Esophagus squamous epithelium (tissue), 4 donors: ENCODE results near the gene FBXW4.

ENCODE experiments used
- CTCF ChIP-seq, 6 experiments: fragments of 450-650 bp in 4 of 6; fragments of 200-600 bp in 2 of 6; sonication (generic) in 2 of 6; IDR thresholded peaks; one replicate each; pipeline ENCODE4 v1.5.1; 2016 to 2019; ENCODE audit warnings: antibody characterized with exemption in 6 of 6, mild to moderate bottlenecking in 4 of 6, moderate library complexity in 4 of 6
- POLR2A ChIP-seq, 4 donors: fragments of 450-650 bp; IDR thresholded peaks; one replicate each; pipeline ENCODE4 v1.6.1; 2017; ENCODE audit warnings: antibody characterized with exemption in 4 of 4, mild to moderate bottlenecking in 4 of 4, moderate library complexity in 3 of 4

- TF ChIP-seq CTCF (IDR thresholded peaks at IDR 0.05) (peak; percentile 79 to 96 (median 85)), POLR2A (IDR thresholded peaks at IDR 0.05) (no peak)
Observed at GRCh38 chr10:101569622-101570427, 125.1 kb downstream of the FBXW4 start.
